NCI-H128 (cell line): ENCODE measurements around the gene PIK3R6.

Source experiments
- DNase-seq: peaks from one replicate; lab custom pipeline; 2025; ENCODE audit not compliant: unreplicated experiment; lab: John Stamatoyannopoulos, UW

PIK3R6 gene

GRCh38 chr17:8798846-8799569 is 68.5 kb downstream of the PIK3R6 start, which contains the start of gene MFSD6L:
Gene MFSD6L, minus strand, starts transcription at chr17:8799365. Its CDS starts 245 bp downstream, at chr17:8799120.
- DNase-seq: no peak

GRCh38 chr17:8798176-8798845 is 69.2 kb downstream of the PIK3R6 start:
- DNase-seq: no peak

- DNase-seq: no peak
Measured at GRCh38 chr17:8797621-8798175, 69.8 kb downstream of the PIK3R6 start.

- no peak for DNase-seq
Measured at GRCh38 chr17:8794636-8795035, 72.8 kb downstream of the PIK3R6 start.

GRCh38 chr17:8793649-8794048 is 73.8 kb downstream of the PIK3R6 start:
- no peak for DNase-seq

- no peak for DNase-seq
Measured at GRCh38 chr17:8792646-8793045, 74.8 kb downstream of the PIK3R6 start.

GRCh38 chr17:8791910-8792270 is 75.6 kb downstream of the PIK3R6 start:
- no peak for DNase-seq

GRCh38 chr17:8791248-8791909 is 76.1 kb downstream of the PIK3R6 start:
- DNase-seq: no peak

GRCh38 chr17:8789743-8790142 is 77.7 kb downstream of the PIK3R6 start:
- DNase-seq: no peak

GRCh38 chr17:8788998-8789397 is 78.5 kb downstream of the PIK3R6 start:
- no peak for DNase-seq

- peak; percentile 4 for DNase-seq
Measured at GRCh38 chr17:8785547-8786413, 81.7 kb downstream of the PIK3R6 start.

- no peak for DNase-seq
Measured at GRCh38 chr17:8782176-8782575, 85.3 kb downstream of the PIK3R6 start.

- DNase-seq: no peak
Measured at GRCh38 chr17:8781776-8782175, 85.7 kb downstream of the PIK3R6 start.

- DNase-seq: no peak
Measured at GRCh38 chr17:8776881-8777280, 90.6 kb downstream of the PIK3R6 start.

GRCh38 chr17:8776248-8776647 is 91.2 kb downstream of the PIK3R6 start:
- no peak for DNase-seq

- DNase-seq: no peak
Measured at GRCh38 chr17:8766731-8767130, 100.7 kb downstream of the PIK3R6 start.

GRCh38 chr17:8762012-8762411 is 105.5 kb downstream of the PIK3R6 start:
- DNase-seq: no peak

- DNase-seq: no peak
Measured at GRCh38 chr17:8758137-8758596, 109.3 kb downstream of the PIK3R6 start, which contains the start of gene SPDYE4. Gene SPDYE4, minus strand, starts transcription at chr17:8758546. Its CDS starts 164 bp downstream, at chr17:8758382.

- no peak for DNase-seq
Measured at GRCh38 chr17:8757189-8757588, 110.3 kb downstream of the PIK3R6 start.

- no peak for DNase-seq
Measured at GRCh38 chr17:8755590-8756255, 111.8 kb downstream of the PIK3R6 start.
